ENCODE measurements around the gene PLA2G2E.

DNA sequence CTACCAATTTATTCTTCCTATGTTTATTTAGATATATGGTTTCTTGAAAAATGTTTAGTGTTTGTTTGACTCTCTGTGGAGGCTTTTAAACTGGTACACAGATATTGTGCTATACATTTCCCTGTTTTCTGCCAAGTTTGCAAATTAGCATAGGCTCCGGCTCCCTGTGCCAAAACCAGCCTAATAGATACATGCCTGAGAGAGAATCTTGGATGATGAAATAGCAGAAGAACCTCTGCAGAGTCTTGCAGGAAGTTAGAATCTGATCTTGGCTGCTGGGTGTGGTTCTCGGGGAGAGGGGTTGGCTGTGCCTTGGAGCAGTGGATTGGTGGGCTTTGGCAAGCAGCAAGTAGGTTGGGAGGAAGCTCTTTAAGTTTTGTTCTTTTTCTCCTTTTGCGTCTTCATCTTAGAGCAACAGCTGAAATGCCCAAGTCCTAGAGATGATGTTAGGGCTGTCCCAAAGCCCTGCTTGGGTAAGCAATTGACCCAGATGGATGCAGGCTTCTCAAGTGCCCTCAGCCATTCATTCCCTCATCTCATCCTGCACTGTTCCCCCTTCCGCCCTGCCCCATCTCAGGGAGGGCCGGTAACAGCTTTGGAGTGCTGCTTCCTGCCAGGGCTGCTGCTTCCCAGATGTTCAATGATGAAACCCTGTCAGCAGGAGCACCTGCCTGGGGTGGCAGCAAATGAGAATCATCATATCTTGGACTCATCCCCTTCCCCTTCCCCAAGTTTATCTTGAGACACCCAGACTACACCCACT lies 46.7 kb upstream of the PLA2G2E start:
- TF ChIP-seq, protein P1, sequence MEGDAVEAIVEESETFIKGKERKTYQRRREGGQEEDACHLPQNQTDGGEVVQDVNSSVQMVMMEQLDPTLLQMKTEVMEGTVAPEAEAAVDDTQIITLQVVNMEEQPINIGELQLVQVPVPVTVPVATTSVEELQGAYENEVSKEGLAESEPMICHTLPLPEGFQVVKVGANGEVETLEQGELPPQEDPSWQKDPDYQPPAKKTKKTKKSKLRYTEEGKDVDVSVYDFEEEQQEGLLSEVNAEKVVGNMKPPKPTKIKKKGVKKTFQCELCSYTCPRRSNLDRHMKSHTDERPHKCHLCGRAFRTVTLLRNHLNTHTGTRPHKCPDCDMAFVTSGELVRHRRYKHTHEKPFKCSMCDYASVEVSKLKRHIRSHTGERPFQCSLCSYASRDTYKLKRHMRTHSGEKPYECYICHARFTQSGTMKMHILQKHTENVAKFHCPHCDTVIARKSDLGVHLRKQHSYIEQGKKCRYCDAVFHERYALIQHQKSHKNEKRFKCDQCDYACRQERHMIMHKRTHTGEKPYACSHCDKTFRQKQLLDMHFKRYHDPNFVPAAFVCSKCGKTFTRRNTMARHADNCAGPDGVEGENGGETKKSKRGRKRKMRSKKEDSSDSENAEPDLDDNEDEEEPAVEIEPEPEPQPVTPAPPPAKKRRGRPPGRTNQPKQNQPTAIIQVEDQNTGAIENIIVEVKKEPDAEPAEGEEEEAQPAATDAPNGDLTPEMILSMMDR (IDR thresholded peaks at IDR 0.05 in 8 of 11, conservative IDR thresholded peaks at IDR 0.05 in 3 of 11), result no peak
- TF ChIP-seq POLR2AphosphoS5 (IDR thresholded peaks at IDR 0.05), result no peak

Data from spleen (tissue), 7 donors.